Kidney (tissue), 14 donors: ENCODE results near the gene LIPJ. TPM values are rescaled to one million over a fixed set of nuclear protein-coding genes. Genes with fewer than 3 reads are reported as not detected.

ENCODE experiments used
- DNase-seq, 5 donors: peaks; one replicate each; pipeline ENCODE4 v3.0.0-alpha.2; 2013 to 2020
- FAIRE-seq: peaks from 2 replicates; lab custom pipeline; 2012; peaks lifted over from hg19 to GRCh38; lab: Jason Lieb, UNC
- H3K27ac ChIP-seq, 2 donors: one replicate each; pipeline ENCODE4 v1.7.0; 2013; ENCODE audit warnings: low read depth in 2 of 2, low read length in 2 of 2, inconsistent platforms in 1 of 2
- H3K27me3 ChIP-seq: one replicate; pipeline ENCODE4 v1.7.1; 2013; ENCODE audit warnings: low read length, inconsistent platforms; ENCODE audit not compliant: control insufficient read depth, insufficient read depth
- H3K36me3 ChIP-seq, 3 donors: one replicate each; pipeline versions ENCODE4 v1.7.0 to v1.7.1; 2013; ENCODE audit warnings: low read length in 3 of 3, control low read depth in 1 of 3, inconsistent platforms in 1 of 3; ENCODE audit not compliant: insufficient read depth in 3 of 3, control insufficient read depth in 2 of 3
- H3K4me1 ChIP-seq, 3 donors: one replicate each; pipeline versions ENCODE4 v1.7.0 to v1.7.1; 2013; ENCODE audit warnings: low read length in 3 of 3, inconsistent platforms in 1 of 3, low read depth in 1 of 3; ENCODE audit not compliant: control insufficient read depth in 2 of 3, insufficient read depth in 2 of 3
- H3K4me3 ChIP-seq, 3 donors: one replicate each; pipeline versions ENCODE4 v1.7.0 to v1.8.1; 2013; ENCODE audit warnings: low read length in 3 of 3, control low read depth in 1 of 3, inconsistent platforms in 1 of 3
- H3K9ac ChIP-seq, 3 donors: one replicate each; pipeline versions ENCODE4 v1.7.0 to v1.7.1; 2013; ENCODE audit warnings: low read length in 3 of 3, control low read depth in 1 of 3, inconsistent platforms in 1 of 3
- H3K9me3 ChIP-seq, 3 donors: one replicate each; pipeline versions ENCODE4 v1.7.0 to v1.7.1; 2013; ENCODE audit warnings: low read length in 3 of 3, control low read depth in 1 of 3, inconsistent platforms in 1 of 3; ENCODE audit not compliant: control insufficient read depth in 2 of 3, insufficient read depth in 1 of 3
- intact Hi-C: fragments of 100-400 bp; cut with DNase I; formaldehyde crosslinking; loops from one replicate; pipeline ENCODE4 v1.11.1; 2022
- polyA plus RNA-seq: library from polyadenylated mRNA; stranded (reverse); fragments of 350-450 nt; fragmentation: Illumina TruSeq; extraction: RNeasy Lipid Tissue Mini Kit (QIAGEN cat#74804); gene quantifications from one replicate; pipeline ENCODE4 v1.2.3, GENCODE V29; 2014; ENCODE audit warnings: low read depth, low replicate concordance; ENCODE audit not compliant: insufficient read depth
- total RNA-seq: library from RNA; stranded (reverse); fragmentation: NEBNext Ultra II Directional; extraction: Animal tissue kit (Norgen Biotek cat#: 25700); gene quantifications from one replicate; pipeline ENCODE4 v1.2.1, GENCODE V29; 2021
- TF ChIP-seq, protein P1 (sequence below): IDR thresholded peaks from 3 replicates; pipeline ENCODE4 v1.5.1; 2012; ENCODE audit warnings: mild to moderate bottlenecking, moderate library complexity, borderline replicate concordance; ENCODE audit not compliant: insufficient read depth; ENCODE audit errors: extremely low read depth
- donor health status: control.
- donor health status: control.
- donor health status: control.
- donor health status: control.
- donor health status: control.
- donor health status: DM: yes; HTN: yes; CAD: no.
- donor health status: Normal renal cell carcinoma (clear cell type).

Gene LIPJ
- total and polyA plus RNA-seq, 2 donors from 2014 or later, result not detected

DNA sequence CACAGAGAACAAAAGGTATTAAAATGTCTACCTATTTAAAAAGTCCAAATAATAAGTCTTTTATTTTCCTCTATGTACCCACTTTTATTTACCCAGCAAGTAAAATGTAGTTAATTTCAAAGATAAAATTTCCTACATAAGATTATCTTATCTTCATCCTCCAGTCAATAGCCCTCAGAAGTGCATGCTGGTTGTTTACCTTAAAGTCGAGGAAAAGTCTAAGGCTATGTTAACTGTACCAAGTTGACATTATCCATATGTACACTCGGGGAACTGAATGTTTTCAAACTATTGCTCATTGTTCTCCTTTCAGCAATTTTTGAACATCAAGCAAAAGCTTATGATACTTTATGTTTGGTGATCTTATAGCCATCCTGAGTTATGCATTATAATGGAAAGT is 53.6 kb downstream of the LIPJ start:
- TF ChIP-seq, protein P1, sequence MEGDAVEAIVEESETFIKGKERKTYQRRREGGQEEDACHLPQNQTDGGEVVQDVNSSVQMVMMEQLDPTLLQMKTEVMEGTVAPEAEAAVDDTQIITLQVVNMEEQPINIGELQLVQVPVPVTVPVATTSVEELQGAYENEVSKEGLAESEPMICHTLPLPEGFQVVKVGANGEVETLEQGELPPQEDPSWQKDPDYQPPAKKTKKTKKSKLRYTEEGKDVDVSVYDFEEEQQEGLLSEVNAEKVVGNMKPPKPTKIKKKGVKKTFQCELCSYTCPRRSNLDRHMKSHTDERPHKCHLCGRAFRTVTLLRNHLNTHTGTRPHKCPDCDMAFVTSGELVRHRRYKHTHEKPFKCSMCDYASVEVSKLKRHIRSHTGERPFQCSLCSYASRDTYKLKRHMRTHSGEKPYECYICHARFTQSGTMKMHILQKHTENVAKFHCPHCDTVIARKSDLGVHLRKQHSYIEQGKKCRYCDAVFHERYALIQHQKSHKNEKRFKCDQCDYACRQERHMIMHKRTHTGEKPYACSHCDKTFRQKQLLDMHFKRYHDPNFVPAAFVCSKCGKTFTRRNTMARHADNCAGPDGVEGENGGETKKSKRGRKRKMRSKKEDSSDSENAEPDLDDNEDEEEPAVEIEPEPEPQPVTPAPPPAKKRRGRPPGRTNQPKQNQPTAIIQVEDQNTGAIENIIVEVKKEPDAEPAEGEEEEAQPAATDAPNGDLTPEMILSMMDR, result no peak
- no peak overlapping the region for H3K4me3 ChIP-seq
- H3K9ac ChIP-seq, result no peak overlapping the region
- DNase-seq, result no peak
- no peaks in the 10 kb centered on the region for H3K27me3 ChIP-seq
- H3K36me3 ChIP-seq, result no peaks in the 10 kb centered on the region
- no peak overlapping the region for H3K27ac ChIP-seq
- intact Hi-C loops, result no loop called here
- no peak for FAIRE-seq
- H3K9me3 ChIP-seq, result peaks cover 0 to 9% (median 0%) of the 10 kb centered on the region in 3 donors
- H3K4me1 ChIP-seq, result no peaks in the 10 kb centered on the region

DNA sequence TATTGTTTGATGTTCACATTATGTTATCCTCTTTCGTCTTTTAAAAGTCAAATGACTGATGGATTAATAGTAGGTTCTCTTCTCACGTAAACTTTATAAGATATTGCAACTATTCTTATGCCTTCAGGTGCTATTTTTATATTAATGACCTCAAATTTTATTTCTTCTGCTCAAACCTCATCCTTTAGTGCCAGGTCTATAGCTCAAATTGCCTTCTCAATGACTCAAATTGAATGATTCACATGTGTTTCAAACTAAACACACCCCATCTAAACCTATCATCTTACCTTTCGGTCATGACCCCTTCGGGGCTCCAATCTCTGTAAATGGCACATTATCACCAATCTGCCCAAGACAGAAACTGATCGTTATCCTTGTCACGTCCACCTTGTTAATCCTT is 55.6 kb downstream of the LIPJ start:
- TF ChIP-seq, protein P1, result no peak
- H3K4me3 ChIP-seq, result no peak overlapping the region
- no peak for DNase-seq
- H3K9ac ChIP-seq, result no peak overlapping the region
- H3K36me3 ChIP-seq, result no peaks in the 10 kb centered on the region
- no peaks in the 10 kb centered on the region for H3K27me3 ChIP-seq
- no peak overlapping the region for H3K27ac ChIP-seq
- H3K4me1 ChIP-seq, result no peaks in the 10 kb centered on the region
- H3K9me3 ChIP-seq, result peaks cover 0 to 9% (median 0%) of the 10 kb centered on the region in 3 donors
- intact Hi-C loops, result no loop called here
- no peak for FAIRE-seq

DNA sequence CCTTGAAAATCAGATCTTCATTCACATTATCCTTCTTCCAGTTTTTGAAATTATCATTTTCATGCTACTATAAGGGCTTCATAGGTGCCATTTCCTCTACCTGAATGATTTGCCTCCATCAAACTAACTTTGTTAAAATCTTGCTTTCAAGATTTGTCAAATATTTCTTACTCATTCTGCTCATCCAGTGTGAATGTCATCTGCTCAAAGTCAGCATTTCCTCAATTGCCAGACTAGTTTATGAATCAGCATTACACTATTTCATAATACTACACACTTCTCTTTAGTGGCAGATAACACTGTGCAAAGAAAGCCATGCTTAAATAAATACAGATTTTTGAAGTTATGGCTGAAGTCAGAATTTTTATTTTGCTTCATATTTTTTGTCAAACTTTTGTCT is 56.4 kb downstream of the LIPJ start:
- FAIRE-seq (no peak), DNase-seq (no peak)
- H3K27me3 ChIP-seq, result no peaks in the 10 kb centered on the region
- TF ChIP-seq, protein P1, result no peak
- H3K27ac ChIP-seq, result no peak overlapping the region
- peaks cover 0 to 6% (median 0%) of the 10 kb centered on the region in 3 donors for H3K9me3 ChIP-seq
- H3K36me3 ChIP-seq, result no peaks in the 10 kb centered on the region
- H3K9ac ChIP-seq, result no peak overlapping the region
- H3K4me1 ChIP-seq, result no peaks in the 10 kb centered on the region
- no peak overlapping the region for H3K4me3 ChIP-seq
- intact Hi-C loops, result no loop called here

DNA sequence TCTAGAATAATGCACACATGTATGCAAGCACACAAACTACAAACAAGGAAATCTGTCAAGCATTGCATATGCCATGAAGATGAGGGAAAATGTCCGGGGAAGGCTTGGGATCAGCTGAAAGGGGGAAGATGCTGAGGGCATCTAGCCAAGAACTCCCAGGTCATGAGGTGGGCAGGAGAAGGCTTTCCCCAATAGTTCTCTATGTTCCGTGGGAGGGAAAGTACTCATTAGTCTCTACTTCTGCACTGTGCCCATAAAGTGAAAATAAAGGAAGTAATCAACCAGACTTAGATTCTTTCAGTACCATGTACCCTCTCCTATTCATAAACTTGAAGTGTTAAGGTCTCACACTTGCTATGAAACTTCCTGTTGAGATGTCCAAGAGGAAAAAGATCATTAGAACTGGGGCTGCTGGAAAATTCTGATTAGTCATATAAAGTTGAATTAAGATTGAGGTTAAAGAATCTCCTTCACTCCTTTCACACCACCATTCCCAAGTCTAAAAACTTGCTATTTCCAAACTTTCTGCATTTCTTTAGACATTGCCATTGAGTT is 60.6 kb downstream of the LIPJ start:
- DNase-seq (peak in 1 of 5 donors; percentile 8), FAIRE-seq (no peak)
- Histone ChIP-seq H3K4me3 (no peak overlapping the region), H3K9me3 (no peaks in the 10 kb centered on the region), H3K36me3 (no peaks in the 10 kb centered on the region), H3K4me1 (no peaks in the 10 kb centered on the region), H3K27ac (no peak overlapping the region), H3K27me3 (no peaks in the 10 kb centered on the region), H3K9ac (no peak overlapping the region)
- TF ChIP-seq, protein P1, result no peak
- intact Hi-C loops, result no loop called here
